Vagina (tissue), 2 donors: ENCODE results near the gene AGR2. TPM values are rescaled to one million over a fixed set of nuclear protein-coding genes. Genes with fewer than 3 reads are reported as not detected.

ENCODE experiments used
- DNase-seq, 2 donors: peaks; one replicate each; pipeline ENCODE4 v3.0.0-alpha.2; 2017; ENCODE audit errors: extremely low spot score in 2 of 2
- H3K27ac ChIP-seq: fragments of 200-600 bp; sonication (generic); one replicate; pipeline ENCODE4 v1.5.1; 2019
- H3K27me3 ChIP-seq: fragments of 200-600 bp; sonication (generic); one replicate; pipeline ENCODE4 v1.5.1; 2019
- H3K36me3 ChIP-seq, 2 donors: fragments of 200-600 bp; sonication (generic); one replicate each; pipeline ENCODE4 v1.5.1; 2017 to 2019
- H3K4me1 ChIP-seq: fragments of 200-600 bp; sonication (generic); one replicate; pipeline ENCODE4 v1.5.1; 2019
- H3K4me3 ChIP-seq, 2 donors: fragments of 200-600 bp; sonication (generic); 1 replicate in 1 of 2; 2 replicates in 1 of 2; pipeline ENCODE4 v1.5.1; 2016 to 2019
- H3K9me3 ChIP-seq: fragments of 200-600 bp; sonication (generic); one replicate; pipeline ENCODE4 v1.5.1; 2019
- POLR2A ChIP-seq, 2 donors: fragments of 450-650 bp; IDR thresholded peaks; one replicate each; pipeline ENCODE4 v1.6.1; 2017; ENCODE audit warnings: antibody characterized with exemption in 2 of 2, mild to moderate bottlenecking in 2 of 2, moderate library complexity in 2 of 2
- POLR2AphosphoS5 ChIP-seq, 2 donors: sonication (generic); formaldehyde crosslinking; IDR thresholded peaks; one replicate each; pipeline ENCODE4 v1.9.0; 2017; ENCODE audit warnings: antibody characterized with exemption in 2 of 2, mild to moderate bottlenecking in 2 of 2, low read depth in 1 of 2; ENCODE audit not compliant: insufficient read depth in 1 of 2
- intact Hi-C: fragments of 100-400 bp; cut with DNase I; formaldehyde crosslinking; loops from one replicate; pipeline ENCODE4 v1.15.1; 2023
- total RNA-seq: library from RNA; depleted of rRNA; stranded (reverse); fragments of >200 nt; gene quantifications from one replicate; pipeline ENCODE4 v1.2.3, GENCODE V29; 2016
- TF ChIP-seq, protein P1 (sequence below), 3 experiments: fragments of 450-650 bp in 2 of 3; fragments of 200-600 bp in 1 of 3; sonication (generic) in 1 of 3; IDR thresholded peaks; one replicate each; pipeline ENCODE4 v1.5.1; 2017 to 2019; ENCODE audit warnings: antibody characterized with exemption in 3 of 3, mild to moderate bottlenecking in 2 of 3, moderate library complexity in 2 of 3

The AGR2 gene
- total RNA-seq, 1 donor from 2014 or later: not detected

GRCh38 chr7:16778476-16778875 is 26.3 kb downstream of the AGR2 start:
- Histone ChIP-seq H3K4me3 (no peak overlapping the region), H3K4me1 (no peaks in the 10 kb centered on the region), H3K27ac (no peak overlapping the region), H3K36me3 (no peaks in the 10 kb centered on the region), H3K27me3 (no peaks in the 10 kb centered on the region), H3K9me3 (no peaks in the 10 kb centered on the region)
- DNase-seq: no peak
- intact Hi-C loops: no loop called here
- TF ChIP-seq POLR2A (IDR thresholded peaks at IDR 0.05) (no peak), POLR2AphosphoS5 (IDR thresholded peaks at IDR 0.05; ENCODE audit: insufficient read depth in 1 of 2, low read depth in 1 of 2) (no peak)

- TF ChIP-seq POLR2AphosphoS5 (IDR thresholded peaks at IDR 0.05; ENCODE audit: insufficient read depth in 1 of 2, low read depth in 1 of 2): no peak
- TF ChIP-seq POLR2A (IDR thresholded peaks at IDR 0.05): no peak
- TF ChIP-seq, protein P1, sequence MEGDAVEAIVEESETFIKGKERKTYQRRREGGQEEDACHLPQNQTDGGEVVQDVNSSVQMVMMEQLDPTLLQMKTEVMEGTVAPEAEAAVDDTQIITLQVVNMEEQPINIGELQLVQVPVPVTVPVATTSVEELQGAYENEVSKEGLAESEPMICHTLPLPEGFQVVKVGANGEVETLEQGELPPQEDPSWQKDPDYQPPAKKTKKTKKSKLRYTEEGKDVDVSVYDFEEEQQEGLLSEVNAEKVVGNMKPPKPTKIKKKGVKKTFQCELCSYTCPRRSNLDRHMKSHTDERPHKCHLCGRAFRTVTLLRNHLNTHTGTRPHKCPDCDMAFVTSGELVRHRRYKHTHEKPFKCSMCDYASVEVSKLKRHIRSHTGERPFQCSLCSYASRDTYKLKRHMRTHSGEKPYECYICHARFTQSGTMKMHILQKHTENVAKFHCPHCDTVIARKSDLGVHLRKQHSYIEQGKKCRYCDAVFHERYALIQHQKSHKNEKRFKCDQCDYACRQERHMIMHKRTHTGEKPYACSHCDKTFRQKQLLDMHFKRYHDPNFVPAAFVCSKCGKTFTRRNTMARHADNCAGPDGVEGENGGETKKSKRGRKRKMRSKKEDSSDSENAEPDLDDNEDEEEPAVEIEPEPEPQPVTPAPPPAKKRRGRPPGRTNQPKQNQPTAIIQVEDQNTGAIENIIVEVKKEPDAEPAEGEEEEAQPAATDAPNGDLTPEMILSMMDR (IDR thresholded peaks at IDR 0.05): no peak
These were observed 28.7 kb downstream of the AGR2 start for GRCh38 chr7:16776053-16776452.

DNA sequence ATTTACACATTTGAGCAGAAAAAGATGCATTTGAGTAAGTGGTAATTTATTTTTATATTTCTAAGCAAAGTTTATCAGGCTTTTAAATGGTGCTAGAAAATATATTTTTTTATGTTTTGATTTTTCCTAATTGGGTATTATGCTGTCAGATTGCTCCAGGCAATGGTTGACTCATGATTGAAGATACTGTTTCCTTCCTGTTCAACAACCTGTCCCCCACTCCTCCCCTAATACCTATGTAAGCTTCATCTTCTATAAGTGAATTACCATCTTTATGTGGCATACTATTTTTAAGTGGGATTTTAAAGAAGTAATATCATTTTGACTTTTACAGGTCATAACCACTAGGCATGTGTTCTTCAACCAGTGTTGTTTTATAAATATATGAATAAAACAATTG is 29.8 kb downstream of the AGR2 start:
- no peaks in the 10 kb centered on the region for H3K4me1 ChIP-seq
- H3K9me3 ChIP-seq: no peaks in the 10 kb centered on the region
- no peaks in the 10 kb centered on the region for H3K36me3 ChIP-seq
- H3K4me3 ChIP-seq: no peak overlapping the region
- no peaks in the 10 kb centered on the region for H3K27me3 ChIP-seq
- TF ChIP-seq POLR2A (IDR thresholded peaks at IDR 0.05): no peak
- TF ChIP-seq, protein P1 (IDR thresholded peaks at IDR 0.05): no peak
- no peak for TF ChIP-seq POLR2AphosphoS5 (IDR thresholded peaks at IDR 0.05; ENCODE audit: insufficient read depth in 1 of 2, low read depth in 1 of 2)
- no peak for DNase-seq
- intact Hi-C loops: no loop called here
- H3K27ac ChIP-seq: no peak overlapping the region

More at GRCh38 chr7:16776053-16776452, 28.7 kb downstream of the AGR2 start:
- Histone ChIP-seq H3K4me3 (no peak overlapping the region), H3K36me3 (no peaks in the 10 kb centered on the region), H3K4me1 (no peaks in the 10 kb centered on the region), H3K27me3 (no peaks in the 10 kb centered on the region), H3K9me3 (no peaks in the 10 kb centered on the region), H3K27ac (no peak overlapping the region)
- DNase-seq: no peak
- intact Hi-C loops: no loop called here

- no peak for TF ChIP-seq POLR2AphosphoS5 (IDR thresholded peaks at IDR 0.05; ENCODE audit: insufficient read depth in 1 of 2, low read depth in 1 of 2)
- TF ChIP-seq, protein P1 (IDR thresholded peaks at IDR 0.05): no peak
- no peak for TF ChIP-seq POLR2A (IDR thresholded peaks at IDR 0.05)
- DNase-seq: no peak
- Histone ChIP-seq H3K4me1 (no peaks in the 10 kb centered on the region), H3K27ac (no peak overlapping the region), H3K27me3 (no peaks in the 10 kb centered on the region), H3K4me3 (no peak overlapping the region), H3K36me3 (no peaks in the 10 kb centered on the region), H3K9me3 (no peaks in the 10 kb centered on the region)
- intact Hi-C loops: no loop called here
These were observed 30.5 kb downstream of the AGR2 start for GRCh38 chr7:16774294-16774693.

- DNase-seq: no peak
- TF ChIP-seq, protein P1 (IDR thresholded peaks at IDR 0.05): no peak
- TF ChIP-seq POLR2AphosphoS5 (IDR thresholded peaks at IDR 0.05; ENCODE audit: insufficient read depth in 1 of 2, low read depth in 1 of 2) (no peak), POLR2A (IDR thresholded peaks at IDR 0.05) (no peak)
- Histone ChIP-seq H3K4me3 (no peak overlapping the region), H3K9me3 (no peaks in the 10 kb centered on the region), H3K36me3 (no peaks in the 10 kb centered on the region), H3K27ac (no peak overlapping the region), H3K4me1 (no peaks in the 10 kb centered on the region), H3K27me3 (no peaks in the 10 kb centered on the region)
- intact Hi-C loops: no loop called here
These were observed 30.9 kb downstream of the AGR2 start for GRCh38 chr7:16773884-16774283.
